Neuronal stem cell (in vitro differentiated cells): ENCODE results near the gene GSTA1.
"Not testable (repeated sequence)": the region's sequence is repeated elsewhere in the genome, so short reads cannot be mapped to it uniquely, and the experiment has no call there.

Experiments used
- DNase-seq: peaks from one replicate; pipeline ENCODE4 v3.0.0-alpha.2; 2013; ENCODE audit warnings: low spot score
- H2AFZ ChIP-seq: one replicate; pipeline ENCODE4 v1.6.1; 2013; ENCODE audit warnings: mild to moderate bottlenecking, low read length, inconsistent platforms
- H2AK5ac ChIP-seq: 2 replicates; pipeline ENCODE4 v1.6.1; 2013; ENCODE audit warnings: low read depth, mild to moderate bottlenecking, inconsistent platforms, low read length, moderate library complexity, mixed read lengths
- H2BK120ac ChIP-seq: 2 replicates; pipeline ENCODE4 v1.6.1; 2013; ENCODE audit warnings: low read depth, mild to moderate bottlenecking, inconsistent platforms, low read length, moderate library complexity, mixed read lengths
- H2BK12ac ChIP-seq: one replicate; pipeline ENCODE4 v1.6.1; 2013; ENCODE audit warnings: low read length, inconsistent platforms
- H2BK15ac ChIP-seq: 2 replicates; pipeline ENCODE4 v1.6.1; 2013; ENCODE audit warnings: mild to moderate bottlenecking, low read length, inconsistent platforms, mixed read lengths
- H2BK5ac ChIP-seq: one replicate; pipeline ENCODE4 v1.6.1; 2013; ENCODE audit warnings: inconsistent platforms, mild to moderate bottlenecking, low read length, moderate library complexity
- H3K14ac ChIP-seq: one replicate; pipeline ENCODE4 v1.6.1; 2013; ENCODE audit warnings: low read length, inconsistent platforms
- H3K18ac ChIP-seq: 2 replicates; pipeline ENCODE4 v1.6.1; 2013; ENCODE audit warnings: low read length, inconsistent platforms
- H3K23ac ChIP-seq: 2 replicates; pipeline ENCODE4 v1.6.1; 2013; ENCODE audit warnings: low read depth, mild to moderate bottlenecking, mixed read lengths, low read length, inconsistent platforms; ENCODE audit not compliant: poor library complexity
- H3K27ac ChIP-seq: replicated peaks from 3 replicates; pipeline ENCODE4 v1.5.1; 2013; ENCODE audit warnings: low read length, inconsistent platforms
- H3K27me3 ChIP-seq, 3 experiments: 2 replicates each; pipeline ENCODE4 v1.6.1; 2013; ENCODE audit warnings: low read length in 3 of 3, mild to moderate bottlenecking in 2 of 3, inconsistent platforms in 1 of 3, low read depth in 1 of 3, mixed read lengths in 1 of 3, moderate library complexity in 1 of 3; ENCODE audit not compliant: control insufficient read depth in 3 of 3, insufficient read depth in 3 of 3
- H3K36me3 ChIP-seq, 2 donors: replicated peaks in 1 of 2; 2 replicates each; pipeline ENCODE4 v1.6.1; 2013; ENCODE audit warnings: low read length in 2 of 2; ENCODE audit not compliant: control insufficient read depth in 2 of 2, insufficient read depth in 2 of 2
- H3K4ac ChIP-seq: 2 replicates; pipeline ENCODE4 v1.6.1; 2013; ENCODE audit warnings: inconsistent platforms, mild to moderate bottlenecking, low read length, moderate library complexity
- H3K4me1 ChIP-seq, 2 donors: 1 replicate in 1 of 2; 2 replicates in 1 of 2; pipeline ENCODE4 v1.6.1; 2013; ENCODE audit warnings: low read length in 2 of 2, low read depth in 1 of 2; ENCODE audit not compliant: control insufficient read depth in 2 of 2, insufficient read depth in 1 of 2
- H3K4me2 ChIP-seq: one replicate; pipeline ENCODE4 v1.6.1; 2013; ENCODE audit warnings: mild to moderate bottlenecking, low read length, inconsistent platforms; ENCODE audit not compliant: insufficient read depth, poor library complexity, severe bottlenecking
- H3K4me3 ChIP-seq, 2 donors: 2 replicates each; pipeline ENCODE4 v1.5.1; 2013; ENCODE audit warnings: low read length in 2 of 2, mild to moderate bottlenecking in 2 of 2, inconsistent platforms in 1 of 2, moderate library complexity in 1 of 2
- H3K79me1 ChIP-seq: one replicate; pipeline ENCODE4 v1.6.1; 2013; ENCODE audit warnings: low read depth, mild to moderate bottlenecking, inconsistent platforms, low read length, moderate library complexity
- H3K9ac ChIP-seq: one replicate; pipeline ENCODE4 v1.6.1; 2013; ENCODE audit warnings: mild to moderate bottlenecking, low read depth, low read length, inconsistent platforms; ENCODE audit not compliant: poor library complexity
- H3K9me3 ChIP-seq, 2 donors: replicated peaks in 1 of 2; 2 replicates each; pipeline versions ENCODE3 to v1.6.1; 2013; ENCODE audit warnings: low read length in 2 of 2, mild to moderate bottlenecking in 2 of 2, inconsistent platforms in 1 of 2, low read depth in 1 of 2, mixed read lengths in 1 of 2, moderate library complexity in 1 of 2; ENCODE audit not compliant: control insufficient read depth in 2 of 2, insufficient read depth in 1 of 2
- H4K8ac ChIP-seq: one replicate; pipeline ENCODE4 v1.6.1; 2013; ENCODE audit warnings: low read depth, mild to moderate bottlenecking, inconsistent platforms, low read length, moderate library complexity
- H4K91ac ChIP-seq: one replicate; pipeline ENCODE4 v1.6.1; 2013; ENCODE audit warnings: low read length, low read depth, mild to moderate bottlenecking, inconsistent platforms; ENCODE audit not compliant: poor library complexity
- WGBS, 2 donors: extraction: QIAGEN DNeasy Blood & Tissue Kit; methylation state at CpG; one replicate each; pipeline ENCODE4 v1.1.7; 2013; ENCODE audit warnings: missing lambda C conversion rate in 2 of 2, mixed read lengths in 1 of 2; ENCODE audit not compliant: insufficient read length in 2 of 2, insufficient replicate concordance in 1 of 2; ENCODE audit errors: extremely low coverage in 2 of 2; 5-methylcytosine and 5-hydroxymethylcytosine counted together

The GSTA1 gene

DNA sequence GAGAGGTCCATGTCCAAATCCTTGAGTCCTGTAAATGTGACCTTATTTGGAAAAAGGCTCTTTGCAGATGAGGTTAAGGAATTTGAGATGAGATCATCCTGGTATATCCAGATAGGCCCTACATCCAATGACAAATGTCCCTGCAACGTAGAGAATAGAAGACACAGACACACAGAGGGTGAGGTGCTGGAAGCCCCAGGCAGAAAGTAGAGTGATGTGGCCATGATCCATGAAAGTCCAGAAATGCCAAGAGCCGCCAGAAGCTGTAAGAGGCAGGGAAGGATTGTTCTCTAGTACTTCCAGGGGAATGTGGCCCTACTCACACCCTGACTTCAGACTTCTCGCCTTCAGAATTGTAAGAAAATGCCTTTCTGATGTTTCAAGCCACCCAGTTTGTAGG lies 56.3 kb downstream of the GSTA1 start:
- not testable (repeated sequence) for H3K4me3 ChIP-seq, H3K23ac ChIP-seq, H2AFZ ChIP-seq, H2BK120ac ChIP-seq, H3K4me2 ChIP-seq, H2BK15ac ChIP-seq, H2AK5ac ChIP-seq, H2BK12ac ChIP-seq, H3K9me3 ChIP-seq, H3K18ac ChIP-seq, H3K27me3 ChIP-seq, H3K79me1 ChIP-seq, H3K9ac ChIP-seq, H4K8ac ChIP-seq, H3K27ac ChIP-seq, DNase-seq, H3K14ac ChIP-seq, H2BK5ac ChIP-seq, H3K4ac ChIP-seq, H3K4me1 ChIP-seq, H4K91ac ChIP-seq, H3K36me3 ChIP-seq
- WGBS, 2 donors, result no CpG with 5 or more reads among the region's 3 CpGs

DNA sequence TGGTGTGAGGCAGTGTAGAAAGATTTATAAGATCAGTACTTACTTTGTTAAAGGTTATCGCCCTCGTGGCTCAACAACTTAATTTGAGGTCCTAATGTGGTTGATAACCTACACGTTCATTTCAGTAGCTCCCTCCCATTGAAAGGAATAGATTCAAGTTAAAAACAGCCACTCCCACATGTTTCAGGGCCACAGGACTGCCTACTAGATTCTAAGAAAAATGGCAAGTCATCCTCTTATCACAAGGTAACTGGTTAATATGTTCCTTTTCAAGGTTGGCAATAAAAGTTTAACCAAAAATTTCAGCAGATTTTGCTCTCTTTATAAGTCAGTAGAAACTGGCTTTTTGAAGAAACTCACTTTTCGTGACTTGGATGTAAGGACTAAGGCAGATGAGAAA lies 57.4 kb downstream of the GSTA1 start:
- Histone ChIP-seq H3K9ac (no peak overlapping the region), H3K18ac (no peak overlapping the region), H2AFZ (no peak overlapping the region), H3K27ac (no peak overlapping the region), H3K14ac (no peak overlapping the region), H2BK15ac (no peak overlapping the region), H4K8ac (no peak overlapping the region), H3K4me3 (no peak overlapping the region), H2AK5ac (no peak overlapping the region), H3K9me3 (no peaks in the 10 kb centered on the region), H2BK5ac (no peak overlapping the region), H3K23ac (no peak overlapping the region), H3K36me3 (no peaks in the 10 kb centered on the region), H4K91ac (no peak overlapping the region), H3K79me1 (no peaks in the 10 kb centered on the region), H2BK12ac (no peak overlapping the region), H3K4ac (no peak overlapping the region), H3K27me3 (no peaks in the 10 kb centered on the region), H3K4me2 (no peak overlapping the region), H3K4me1 (no peaks in the 10 kb centered on the region), H2BK120ac (no peak overlapping the region)
- no CpG with 5 or more reads among the region's 4 CpGs for WGBS, 2 donors
- DNase-seq, result no peak

DNA sequence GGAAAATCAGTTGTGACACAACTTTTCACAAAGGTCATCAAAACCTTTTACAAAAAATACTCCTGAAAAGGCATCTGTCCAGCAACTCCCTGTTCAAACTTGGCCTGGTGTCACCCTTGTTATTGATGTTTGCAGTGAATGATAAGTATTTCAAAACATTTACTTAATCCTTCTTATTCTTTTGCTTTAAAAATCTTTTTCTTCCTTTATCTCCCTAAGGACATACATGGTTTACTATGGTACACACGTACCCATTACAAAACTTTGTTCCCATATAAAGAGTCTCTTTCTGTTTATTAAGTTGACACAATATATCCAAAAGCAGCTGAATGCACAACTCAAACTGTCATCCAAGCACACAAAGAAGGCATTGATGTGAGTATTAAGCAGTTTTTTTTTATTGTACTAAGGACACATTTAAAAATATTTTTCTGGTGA lies 57.8 kb downstream of the GSTA1 start:
- Histone ChIP-seq H3K9me3 (peaks cover 0 to under 1% of the 10 kb centered on the region in 2 donors), H3K27ac (no peak overlapping the region)
- WGBS, 2 donors, result no CpG with 5 or more reads among the region's 1 CpG

DNA sequence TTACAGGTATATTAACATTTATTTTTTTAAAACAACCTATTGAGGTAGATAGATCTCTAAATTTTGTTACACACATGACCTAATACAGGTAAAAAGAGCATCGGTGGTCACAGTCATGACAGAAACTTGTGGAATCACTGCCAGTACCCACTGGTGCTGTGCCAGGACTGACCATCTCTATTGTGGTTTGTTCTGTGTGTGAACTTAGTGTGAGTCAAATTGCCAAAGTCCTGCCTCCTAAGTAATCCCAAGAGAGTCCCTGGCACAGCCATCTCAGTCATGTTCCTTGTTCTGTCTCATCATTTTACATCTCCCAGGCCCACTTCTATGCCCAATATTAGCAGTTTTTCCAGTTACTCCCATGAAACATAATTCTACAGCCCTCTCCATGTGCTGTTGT lies 61.7 kb downstream of the GSTA1 start:
- no peak overlapping the region for H3K23ac ChIP-seq
- H2BK120ac ChIP-seq, result no peak overlapping the region
- H3K4me2 ChIP-seq, result no peak overlapping the region
- H2BK5ac ChIP-seq, result no peak overlapping the region
- no peak overlapping the region for H3K27ac ChIP-seq
- H3K79me1 ChIP-seq, result no peaks in the 10 kb centered on the region
- no peak overlapping the region for H2AK5ac ChIP-seq
- no peaks in the 10 kb centered on the region for H3K36me3 ChIP-seq
- H3K4ac ChIP-seq, result no peak overlapping the region
- H4K91ac ChIP-seq, result no peak overlapping the region
- no peak for DNase-seq
- H2BK15ac ChIP-seq, result no peak overlapping the region
- peaks cover 0 to 2% of the 10 kb centered on the region in 2 donors for H3K9me3 ChIP-seq
- H4K8ac ChIP-seq, result no peak overlapping the region
- peaks cover 0 to 2% (median 0%) of the 10 kb centered on the region in 3 experiments for H3K27me3 ChIP-seq
- WGBS, 2 donors, result no CpG with 5 or more reads among the region's 1 CpG
- no peak overlapping the region for H3K18ac ChIP-seq
- no peaks in the 10 kb centered on the region for H3K4me1 ChIP-seq
- H3K14ac ChIP-seq, result no peak overlapping the region
- H3K9ac ChIP-seq, result no peak overlapping the region
- H2BK12ac ChIP-seq, result no peak overlapping the region
- no peak overlapping the region for H3K4me3 ChIP-seq
- H2AFZ ChIP-seq, result no peak overlapping the region

More for the DNA sequence above, 57.8 kb downstream of the GSTA1 start:
- Histone ChIP-seq H3K14ac (no peak overlapping the region), H3K4me3 (no peak overlapping the region), H3K36me3 (no peaks in the 10 kb centered on the region), H2BK120ac (no peak overlapping the region), H3K4me2 (no peak overlapping the region), H2AFZ (no peak overlapping the region), H3K79me1 (no peaks in the 10 kb centered on the region), H3K27me3 (no peaks in the 10 kb centered on the region), H2BK15ac (no peak overlapping the region), H2AK5ac (no peak overlapping the region), H2BK5ac (no peak overlapping the region), H3K4me1 (no peaks in the 10 kb centered on the region), H3K9ac (no peak overlapping the region), H4K91ac (no peak overlapping the region), H4K8ac (no peak overlapping the region), H3K18ac (no peak overlapping the region), H3K4ac (no peak overlapping the region), H3K23ac (no peak overlapping the region), H2BK12ac (no peak overlapping the region)
- DNase-seq, result no peak
